Fibroblast of peridontal ligament (primary cell): Measurements from ENCODE around the gene NEMP1.
"Not testable (repeated sequence)": the region's sequence is repeated elsewhere in the genome, so short reads cannot be mapped to it uniquely, and the experiment has no call there.

ENCODE experiments used
- DNase-seq: peaks from one replicate; pipeline ENCODE4 v3.0.0-alpha.2; 2010; ENCODE audit errors: extremely low read depth

Gene NEMP1

DNA sequence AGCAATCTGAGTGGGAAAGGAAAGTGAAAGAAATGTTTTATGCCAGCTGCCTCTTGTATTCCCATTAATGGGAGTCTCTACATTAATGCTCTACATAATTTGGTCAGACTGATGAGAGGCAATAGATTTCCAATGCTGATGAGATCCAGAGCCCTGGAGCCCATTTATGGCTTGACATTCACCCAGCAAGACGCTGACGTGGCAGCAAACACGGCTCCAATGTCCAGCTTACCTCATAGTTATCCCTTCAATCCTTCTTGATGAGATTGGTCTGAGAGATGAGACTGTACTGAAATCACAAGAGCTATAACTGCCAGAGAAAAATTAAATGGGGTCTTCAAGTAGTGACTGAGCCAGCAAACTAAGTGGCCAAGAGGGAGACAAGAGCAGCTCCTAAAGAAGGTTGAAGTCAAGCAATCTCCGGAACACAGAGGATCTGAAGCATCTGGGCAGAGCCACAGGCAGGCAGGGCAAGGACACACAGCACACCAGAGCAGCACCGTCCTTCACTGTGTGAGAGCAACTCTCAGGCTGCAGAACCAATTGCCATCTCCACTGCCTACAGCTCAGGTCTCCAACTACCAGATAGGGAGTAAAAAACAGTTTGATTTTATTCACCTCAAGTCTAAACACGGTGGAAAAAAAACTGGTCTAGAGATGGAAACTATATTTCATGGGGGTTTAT lies 21.4 kb downstream of the NEMP1 start:
- DNase-seq = no peak

DNA sequence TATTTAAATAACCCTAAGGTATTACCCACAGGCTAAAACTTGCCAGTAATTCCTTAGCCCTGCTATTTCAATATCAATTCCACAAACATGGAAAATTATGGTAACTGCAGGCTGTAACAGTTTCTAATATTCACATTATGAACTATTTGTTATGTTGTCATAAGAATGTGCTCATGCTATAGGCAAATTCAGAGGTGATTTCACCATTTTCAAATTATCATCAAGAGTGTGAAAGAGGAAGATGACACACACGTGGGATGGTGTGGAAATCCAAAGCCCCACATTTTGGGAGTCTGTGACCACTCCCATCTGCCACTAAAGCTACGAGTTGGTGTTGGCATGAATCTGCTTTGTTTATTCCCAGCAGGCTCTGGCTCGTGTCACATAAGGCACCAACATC lies 22.8 kb downstream of the NEMP1 start:
- no peak for DNase-seq

DNA sequence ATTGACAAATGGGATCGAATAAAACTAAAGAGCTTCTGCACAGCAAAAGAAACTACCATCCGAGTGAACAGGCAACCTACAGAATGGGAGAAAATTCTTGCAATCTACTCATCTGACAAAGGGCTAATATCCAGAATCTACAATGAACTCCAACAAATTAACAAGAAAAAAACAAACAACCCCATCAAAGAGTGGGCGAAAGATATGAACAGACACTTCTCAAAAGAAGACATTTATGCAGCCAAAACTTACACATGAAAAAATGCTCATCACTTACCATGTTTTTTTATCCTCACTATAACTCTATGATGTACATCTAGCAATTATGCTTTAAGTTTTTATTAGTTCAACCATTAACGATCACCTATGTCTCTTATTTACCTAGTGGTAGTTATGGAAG lies 24.7 kb downstream of the NEMP1 start:
- not testable (repeated sequence) for DNase-seq

DNA sequence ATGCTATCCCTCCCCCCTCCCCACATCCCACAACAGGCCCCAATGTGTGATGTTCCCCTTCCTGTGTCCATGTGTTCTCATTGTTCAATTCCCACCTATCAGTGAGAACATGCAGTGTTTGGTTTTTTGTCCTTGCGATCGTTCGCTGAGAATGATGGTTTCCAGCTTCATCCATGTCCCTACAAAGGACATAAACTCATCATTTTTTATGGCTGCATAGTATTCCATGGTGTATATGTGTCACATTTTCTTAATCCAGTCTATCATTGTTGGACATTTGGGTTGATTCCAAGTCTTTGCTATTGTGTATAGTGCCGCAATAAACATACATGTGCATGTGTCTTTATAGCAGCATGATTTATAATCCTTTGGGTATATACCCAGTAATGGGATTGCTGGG lies 25.4 kb downstream of the NEMP1 start:
- not testable (repeated sequence) for DNase-seq

DNA sequence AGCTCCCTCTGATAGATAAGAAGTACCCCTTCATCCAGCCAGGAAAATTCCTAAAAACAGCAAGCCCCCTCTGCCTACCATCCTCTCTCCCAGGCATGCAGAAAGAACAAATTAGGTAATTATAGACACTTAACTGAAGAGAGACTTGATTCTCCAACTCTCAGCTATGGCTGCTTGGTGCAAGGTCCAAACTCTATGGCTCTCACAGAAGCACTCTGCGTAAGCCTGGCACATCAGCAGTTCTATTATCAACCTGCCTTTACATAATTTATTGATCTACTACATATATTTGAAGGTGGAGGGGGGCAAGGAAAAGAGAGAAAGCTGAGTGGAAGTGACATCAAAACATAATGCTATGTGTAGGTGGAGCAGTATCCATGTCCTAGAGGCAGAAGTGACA lies 27.6 kb downstream of the NEMP1 start:
- no peak for DNase-seq

DNA sequence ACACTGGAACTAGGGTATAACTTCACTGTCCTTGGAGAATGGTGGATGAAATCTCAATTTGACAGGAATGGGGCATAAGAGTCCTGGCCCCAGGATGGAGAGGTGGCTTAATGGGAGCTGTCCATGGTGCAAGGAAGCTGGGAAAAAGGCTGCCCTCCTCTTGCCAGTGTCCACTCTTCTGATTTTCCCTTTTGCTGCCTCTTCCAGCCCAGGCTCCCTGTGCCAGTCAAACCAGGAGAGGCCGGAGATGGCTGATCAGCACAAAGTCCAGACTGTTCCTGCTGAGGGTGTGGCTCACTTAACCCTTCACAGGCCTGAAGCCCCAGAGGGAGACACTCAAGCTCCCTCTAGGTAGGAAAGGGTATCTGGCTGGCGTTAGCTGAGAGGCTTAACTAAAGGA lies 28.7 kb downstream of the NEMP1 start, which contains the start of gene MYO1A:
Gene MYO1A, minus strand, starts transcription at position 240 of the 400 bp plus-strand sequence. CDS start 1,806 bp downstream, outside the sequence.
- DNase-seq = no peak

DNA sequence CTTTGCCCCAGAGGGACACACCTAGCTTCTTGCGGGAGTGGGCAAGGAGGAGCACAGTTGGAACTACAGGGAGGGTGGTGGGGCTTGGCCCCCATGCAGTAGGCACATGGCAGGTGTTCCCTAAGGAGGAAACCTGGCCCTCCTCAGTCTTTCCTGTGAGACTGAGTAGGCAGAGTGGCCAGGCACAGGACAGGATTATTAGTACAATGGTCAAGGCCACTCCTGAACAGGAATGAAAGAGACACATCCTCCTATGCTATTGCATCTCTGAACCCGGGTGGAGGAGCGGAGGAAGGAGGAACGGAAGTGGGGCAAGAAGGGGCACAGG lies 29.5 kb downstream of the NEMP1 start:
- no peak for DNase-seq

DNA sequence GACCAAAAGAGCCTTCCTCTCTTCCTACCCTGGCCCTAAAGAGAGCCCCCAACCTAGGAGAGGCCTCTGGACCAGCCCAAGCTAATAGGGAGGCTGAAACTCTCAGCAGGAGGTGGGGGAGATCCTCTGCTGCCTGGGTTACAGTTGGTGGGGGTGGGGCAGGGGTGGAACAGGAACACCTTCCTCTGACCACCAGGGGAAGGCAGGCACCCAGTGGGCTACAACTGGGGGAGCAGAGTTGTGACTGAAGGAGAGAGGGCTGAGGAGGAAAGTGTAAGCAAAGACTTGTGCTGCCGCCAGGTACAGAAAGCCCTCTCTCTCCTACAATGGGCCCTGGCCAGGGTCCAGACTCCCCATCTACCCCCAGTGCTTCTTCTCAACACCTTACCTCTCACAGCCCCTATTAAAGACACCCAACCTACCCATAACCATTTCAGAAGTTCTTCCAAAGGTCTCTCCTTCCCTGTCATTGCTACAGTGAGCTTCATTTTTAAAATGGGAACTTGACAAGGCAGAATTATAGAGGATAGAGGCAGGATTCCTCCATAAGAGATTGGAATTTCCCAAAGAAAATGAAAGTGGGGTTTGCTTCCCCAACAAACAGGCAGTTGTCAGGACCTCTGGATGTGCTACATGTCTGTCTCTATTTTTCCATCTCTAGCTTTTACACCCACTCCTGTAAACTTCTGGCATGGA lies 30.0 kb downstream of the NEMP1 start:
- no peak for DNase-seq

DNA sequence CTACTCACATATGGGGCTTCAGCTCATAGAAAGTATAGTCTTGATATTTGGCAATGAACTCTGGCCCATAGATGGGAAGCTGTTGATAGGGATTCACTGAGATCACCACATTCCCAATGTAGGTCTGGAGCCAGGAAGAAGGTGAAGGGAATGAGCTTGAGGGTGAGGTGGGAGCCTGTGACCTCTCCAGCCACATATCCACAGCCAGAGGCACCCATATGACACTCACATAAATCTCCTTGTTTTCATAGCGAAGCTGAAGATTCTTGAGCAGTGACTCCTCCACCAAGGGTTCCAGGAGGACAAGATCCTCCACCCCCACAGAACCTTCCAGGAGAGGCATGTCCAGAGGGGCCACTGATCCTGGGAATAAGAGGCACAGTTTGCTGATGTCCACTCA lies 30.6 kb downstream of the NEMP1 start:
- no peak for DNase-seq

DNA sequence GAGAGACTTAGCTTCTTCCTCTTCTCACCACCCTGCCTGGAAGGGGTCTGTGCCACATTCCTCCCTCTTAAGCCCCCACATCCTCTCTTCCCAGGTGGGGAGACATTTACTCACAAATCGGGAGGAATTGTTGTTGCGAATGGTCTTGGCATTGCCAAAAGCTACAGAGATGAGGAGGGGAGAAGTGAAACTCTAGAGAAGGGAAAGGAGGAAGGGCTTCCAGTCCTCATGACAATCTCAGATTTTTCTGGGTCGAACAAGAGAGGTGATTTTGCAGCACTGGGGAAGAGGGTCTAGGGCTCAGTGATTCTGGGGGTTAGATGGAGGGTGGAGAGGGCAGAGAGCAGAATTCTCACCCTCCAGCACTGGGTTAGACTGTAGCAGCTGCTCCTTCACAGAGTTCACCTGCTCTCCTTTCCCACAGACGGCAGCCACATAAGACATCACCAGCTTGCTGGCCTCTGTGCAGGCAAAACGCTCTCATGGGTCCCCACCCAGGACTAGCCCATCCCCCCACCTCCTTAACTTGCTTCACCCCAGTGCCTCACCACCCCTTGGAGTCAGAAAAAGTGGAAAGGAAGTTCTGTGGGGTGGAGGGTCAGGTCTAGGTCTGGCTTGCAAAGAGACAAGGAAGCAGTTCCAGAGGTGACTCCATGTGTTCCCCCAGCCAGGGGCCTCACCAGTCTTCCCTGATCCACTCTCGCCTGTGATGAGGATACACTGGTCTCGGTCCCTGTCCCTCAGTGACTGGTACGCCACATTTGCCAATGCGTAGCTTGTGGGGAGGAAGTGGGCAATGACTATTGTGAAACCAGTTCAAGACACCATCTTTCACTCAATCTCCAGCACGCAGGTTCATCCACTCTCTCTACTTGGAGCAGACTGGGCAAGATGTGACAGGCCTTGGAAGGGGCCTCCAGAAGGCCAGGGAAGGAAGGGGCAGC lies 31.4 kb downstream of the NEMP1 start:
- no peak for DNase-seq

DNA sequence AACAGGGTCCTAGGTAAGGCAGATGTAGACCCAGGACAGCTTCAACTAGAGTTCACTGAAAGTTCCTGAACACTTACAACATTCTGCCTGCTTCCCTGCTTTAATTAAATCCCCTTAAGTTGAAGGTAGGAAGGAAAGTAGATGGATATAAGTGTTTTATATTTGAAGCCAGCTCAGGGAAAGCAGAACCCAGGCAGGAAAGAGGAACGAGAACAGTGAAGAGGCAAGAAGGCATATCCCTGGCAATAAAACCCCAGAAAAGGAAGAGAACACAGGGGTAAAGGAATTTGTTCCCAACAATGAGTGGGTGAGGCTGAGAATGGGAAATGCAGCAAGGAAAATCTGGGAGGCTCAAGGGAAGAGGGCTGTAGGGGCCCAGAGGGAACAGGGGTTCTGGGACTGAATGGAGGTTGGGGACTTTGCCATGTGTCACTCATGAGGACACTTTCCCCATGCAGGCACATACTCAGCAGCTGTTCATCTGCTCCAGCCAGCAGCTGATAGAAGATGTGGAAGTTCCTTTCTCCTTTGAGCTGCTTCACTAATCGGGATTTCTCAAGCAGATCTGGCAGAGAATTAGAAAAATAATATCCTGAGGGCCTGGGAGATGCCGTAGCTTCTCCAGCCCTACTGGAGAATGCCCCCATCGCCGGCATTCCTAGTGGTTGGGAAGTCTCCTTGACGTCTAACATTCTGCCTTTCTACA lies 32.4 kb downstream of the NEMP1 start:
- no peak for DNase-seq

DNA sequence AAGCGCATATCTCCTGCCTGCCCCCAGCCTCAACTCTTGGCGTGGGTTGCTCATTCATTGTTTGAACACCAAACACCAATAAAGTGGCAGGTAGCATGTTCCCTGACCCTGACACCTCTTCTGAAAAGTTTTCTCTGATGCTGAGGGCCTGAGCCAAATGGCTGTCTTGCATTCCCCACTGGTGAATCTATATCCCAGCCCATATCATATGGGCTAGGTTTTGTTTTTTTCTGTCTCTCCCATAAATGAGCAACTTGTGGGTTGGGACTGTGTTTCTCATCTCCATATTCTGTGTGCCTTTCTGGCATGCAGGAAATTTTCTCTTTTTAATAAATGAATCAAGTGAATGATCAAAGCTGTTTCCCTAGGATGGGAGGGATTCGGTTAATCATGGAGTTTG lies 33.7 kb downstream of the NEMP1 start:
- no peak for DNase-seq

DNA sequence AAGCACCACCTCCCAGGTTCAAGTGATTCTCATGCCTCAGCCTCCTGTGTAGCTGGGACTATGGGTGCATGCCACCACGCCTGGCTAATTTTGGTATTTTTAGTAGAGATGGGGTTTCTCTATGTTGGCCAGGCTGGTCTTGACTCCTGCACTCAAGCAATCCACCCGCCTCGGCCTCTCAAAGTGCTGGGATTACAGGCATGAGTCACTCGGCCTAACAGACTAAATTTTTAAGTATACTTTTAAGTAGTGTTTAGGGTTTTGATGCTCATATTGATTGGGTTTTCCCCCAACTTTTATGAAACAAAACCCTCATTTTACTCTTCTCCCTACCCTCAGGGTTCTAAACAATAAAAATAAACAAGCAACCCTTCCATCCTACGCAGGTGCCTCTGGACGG lies 34.1 kb downstream of the NEMP1 start:
- DNase-seq = no peak

DNA sequence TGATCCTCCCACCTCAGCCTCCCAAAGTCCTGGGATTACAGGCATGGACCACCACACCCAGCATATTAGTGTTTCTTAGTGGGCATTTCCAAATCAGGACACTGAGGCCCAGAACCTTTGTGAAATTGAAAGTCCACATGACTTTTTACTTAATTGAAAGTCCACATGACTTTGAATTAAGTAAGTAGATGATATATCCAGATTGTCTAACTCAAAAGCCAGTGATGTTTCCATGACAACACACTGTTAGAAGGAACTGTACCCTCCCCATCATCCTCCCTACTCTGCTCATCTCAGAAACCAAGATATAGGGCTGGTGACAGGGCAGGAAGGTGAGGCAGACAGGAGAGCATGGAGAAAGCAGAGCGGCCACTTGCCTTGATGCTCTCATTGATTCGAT lies 35.9 kb downstream of the NEMP1 start:
- DNase-seq = no peak

DNA sequence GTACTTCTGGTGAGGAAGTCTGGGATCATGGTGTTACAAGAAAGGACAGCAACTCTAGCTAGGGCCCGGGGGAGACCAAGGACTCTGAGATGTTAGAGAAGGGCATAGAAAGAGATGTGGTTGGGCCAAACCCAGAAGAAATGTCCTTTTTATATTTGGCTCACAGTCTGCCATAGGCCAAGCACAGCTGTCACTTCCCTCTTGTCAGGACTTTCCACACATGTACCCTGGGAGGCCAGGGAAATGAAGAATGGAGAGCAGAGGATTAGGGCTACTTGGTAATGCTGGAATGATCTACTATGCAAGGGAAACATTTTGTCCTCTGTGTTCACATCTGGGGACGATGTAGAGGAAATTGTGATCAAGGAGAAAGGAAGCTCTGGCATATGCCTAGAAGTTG lies 37.8 kb downstream of the NEMP1 start:
- DNase-seq = no peak

DNA sequence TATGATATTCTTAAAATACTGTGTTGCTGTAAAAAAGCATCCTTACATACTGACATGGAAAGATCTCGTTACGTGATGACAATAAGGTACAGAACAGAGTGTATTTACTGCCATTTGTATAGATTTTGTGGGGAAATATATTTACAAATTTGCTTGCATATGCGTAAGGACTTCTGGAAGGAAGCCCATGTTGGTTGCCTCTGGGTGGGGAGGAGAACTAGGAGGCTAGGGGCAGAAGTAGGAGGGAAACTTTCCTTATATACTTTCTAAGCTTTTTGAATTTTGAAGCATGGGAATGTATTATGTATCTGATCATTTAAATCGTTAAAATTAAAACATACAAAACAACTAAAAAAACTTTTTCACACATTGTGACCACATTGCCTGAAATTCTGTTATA lies 38.4 kb downstream of the NEMP1 start:
- DNase-seq = no peak

DNA sequence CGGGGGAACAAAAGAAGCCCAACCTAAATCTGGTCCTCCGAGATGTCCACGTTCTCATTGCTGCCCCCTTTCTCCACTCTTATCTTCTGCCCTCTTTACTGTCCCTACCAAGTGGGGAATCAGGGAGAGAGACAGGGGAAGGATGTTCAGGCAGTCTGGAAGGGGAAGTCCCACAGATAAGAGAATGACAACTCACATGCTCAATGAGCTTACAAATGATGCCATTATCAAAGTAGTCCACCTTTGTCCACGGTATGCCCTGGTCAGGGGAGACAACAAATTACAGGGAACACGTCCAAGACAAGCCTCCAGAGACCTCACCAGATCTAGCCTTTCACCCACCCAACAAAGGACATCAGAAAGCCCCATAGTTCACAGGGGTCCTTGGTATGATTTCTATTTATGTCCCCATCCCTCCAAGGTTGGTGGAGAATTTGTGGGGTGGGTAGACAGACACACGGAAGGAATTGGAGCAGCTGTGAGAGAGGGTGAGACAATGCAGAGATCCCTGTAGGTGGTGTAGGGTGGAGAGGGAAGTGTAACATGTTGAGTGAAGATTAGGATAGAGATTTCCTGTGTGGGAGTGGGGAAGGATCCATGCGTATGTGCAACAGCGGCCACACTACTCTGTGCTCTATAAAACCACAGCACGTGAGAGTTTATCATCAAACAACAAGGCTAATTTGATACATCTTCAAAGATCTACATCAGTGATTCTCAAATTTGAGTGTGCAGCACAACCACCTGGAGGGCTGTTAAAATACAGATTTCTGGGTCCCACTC lies 39.4 kb downstream of the NEMP1 start:
- no peak for DNase-seq

DNA sequence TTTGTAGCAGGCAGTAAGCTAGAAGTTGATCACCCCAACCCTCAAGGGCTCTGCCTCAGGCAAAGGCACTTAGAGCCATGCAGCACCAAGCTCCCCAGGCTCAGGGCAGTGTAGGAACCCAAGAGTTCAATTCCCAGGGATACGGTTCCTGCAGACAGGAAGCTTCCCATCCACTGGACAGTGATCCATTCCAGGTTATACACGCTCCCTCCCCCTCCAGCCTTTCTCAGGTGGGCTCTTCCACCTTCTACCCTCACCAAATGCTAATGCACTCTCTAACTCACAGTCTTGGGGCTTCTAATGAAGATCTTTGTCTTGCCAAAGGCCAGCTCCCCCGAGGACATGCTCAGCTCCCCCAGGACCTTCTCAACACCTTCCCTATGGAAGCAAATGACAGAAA lies 41.3 kb downstream of the NEMP1 start:
- no peak for DNase-seq

DNA sequence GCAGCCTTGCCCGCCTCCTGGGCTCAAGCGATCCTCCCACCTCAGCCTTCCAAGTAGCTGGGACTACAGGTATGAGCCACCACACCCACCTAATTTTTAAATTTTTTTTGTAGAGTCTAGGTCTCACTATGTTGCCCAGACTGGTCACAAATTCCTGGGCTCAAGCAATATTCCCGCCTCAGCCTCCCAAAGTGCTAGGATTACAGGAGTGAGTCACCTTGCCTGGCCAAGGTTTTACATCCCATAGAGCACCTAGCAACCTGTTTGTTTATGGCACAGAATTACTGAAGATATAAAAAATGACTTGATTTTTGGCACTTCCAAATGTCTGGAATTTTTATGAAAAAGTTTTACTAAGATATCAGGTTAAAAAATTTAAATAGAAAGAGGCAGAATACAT lies 45.2 kb downstream of the NEMP1 start:
- DNase-seq = no peak

DNA sequence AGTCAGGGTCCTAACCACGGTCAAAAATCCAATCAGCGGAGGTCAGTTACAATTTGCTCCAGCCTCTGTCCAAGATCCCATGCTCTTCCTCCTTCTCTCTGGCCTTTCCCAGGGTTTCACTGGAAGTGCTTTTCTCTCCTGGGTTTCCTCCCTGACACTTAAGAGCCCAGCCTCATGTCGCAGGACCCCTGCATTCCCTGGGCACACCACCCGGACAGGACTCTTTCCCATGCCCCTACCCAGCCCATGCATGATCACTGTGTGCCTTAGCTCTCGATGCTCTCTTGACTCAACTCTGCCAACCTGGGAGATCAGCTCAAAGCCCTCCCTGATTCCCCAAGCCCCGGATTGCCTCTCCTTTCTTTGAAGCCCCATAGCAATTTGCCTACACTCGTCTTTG lies 46.8 kb downstream of the NEMP1 start:
- DNase-seq = no peak

DNA sequence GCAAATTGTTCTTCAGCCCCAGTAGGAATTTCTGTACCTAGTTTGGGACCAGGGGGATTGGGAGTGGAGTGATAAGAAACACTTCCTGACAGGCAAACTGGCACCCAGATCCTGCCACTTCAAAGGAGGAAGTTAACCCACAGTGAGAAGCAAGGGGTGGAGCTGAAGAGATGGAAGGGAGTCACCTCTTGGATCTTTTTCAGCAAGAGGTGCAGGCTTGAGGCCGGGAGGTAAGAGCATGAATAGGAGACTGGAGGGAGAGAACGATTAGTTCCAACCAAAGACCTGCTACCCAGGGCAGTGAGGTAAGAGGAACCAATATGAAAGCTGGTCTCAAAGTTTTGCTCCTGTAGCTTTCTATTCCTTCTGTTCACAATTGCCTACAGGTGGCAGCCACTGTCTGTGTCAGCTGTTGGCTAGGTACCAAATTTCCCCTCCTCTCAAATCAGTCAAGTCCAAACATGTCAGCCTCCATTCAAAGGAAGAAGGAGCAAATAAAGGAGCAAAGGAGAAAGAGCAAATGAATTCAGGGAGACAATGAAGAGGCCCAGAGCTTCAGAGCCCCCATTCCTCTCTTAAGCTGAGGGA lies 47.4 kb downstream of the NEMP1 start:
- DNase-seq = no peak
